Glomerular visceral epithelial cell (primary cell): ENCODE results near the gene MAD1L1.
A peak's percentile ranks its signal among the peaks of the same experiment; 100 is the strongest.

ENCODE experiments used
- DNase-seq: peaks from one replicate; pipeline ENCODE4 v3.0.0-alpha.2; 2016; ENCODE audit errors: extremely low spot score

Gene MAD1L1

DNA sequence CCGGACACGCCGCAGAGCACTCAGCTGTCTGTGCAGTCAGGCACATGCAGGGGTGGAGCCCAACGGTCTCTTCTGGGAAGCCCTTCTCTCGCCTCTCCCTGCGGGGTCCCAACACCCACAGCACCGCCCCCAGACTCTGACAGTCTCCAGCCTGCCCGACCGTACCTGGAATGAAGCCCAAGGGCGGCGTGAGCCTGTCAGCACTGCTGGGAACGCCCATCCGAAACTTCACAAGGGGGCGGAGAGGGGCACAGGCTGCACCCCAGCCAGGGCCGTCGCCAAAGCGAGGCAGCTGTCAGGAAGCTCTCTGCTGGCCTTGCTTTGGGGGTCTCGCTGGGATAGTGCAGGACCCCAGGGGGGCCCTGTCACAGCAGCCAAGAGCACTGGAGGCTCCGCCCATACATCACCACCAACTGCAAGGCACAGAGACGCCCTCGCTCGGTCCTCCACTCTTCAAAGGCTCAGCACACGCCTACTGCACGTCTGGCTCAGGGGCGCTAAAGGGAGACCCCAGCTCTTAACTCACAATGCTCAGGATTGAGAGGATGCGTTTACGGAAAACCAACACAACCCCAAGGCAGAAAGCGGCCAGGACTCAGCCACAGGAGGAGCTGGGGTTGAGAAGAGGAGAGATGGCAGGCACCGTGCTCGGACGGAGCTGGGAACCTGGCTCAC, 30.9 kb downstream of the MAD1L1 start:
- DNase-seq, result no peak

DNA sequence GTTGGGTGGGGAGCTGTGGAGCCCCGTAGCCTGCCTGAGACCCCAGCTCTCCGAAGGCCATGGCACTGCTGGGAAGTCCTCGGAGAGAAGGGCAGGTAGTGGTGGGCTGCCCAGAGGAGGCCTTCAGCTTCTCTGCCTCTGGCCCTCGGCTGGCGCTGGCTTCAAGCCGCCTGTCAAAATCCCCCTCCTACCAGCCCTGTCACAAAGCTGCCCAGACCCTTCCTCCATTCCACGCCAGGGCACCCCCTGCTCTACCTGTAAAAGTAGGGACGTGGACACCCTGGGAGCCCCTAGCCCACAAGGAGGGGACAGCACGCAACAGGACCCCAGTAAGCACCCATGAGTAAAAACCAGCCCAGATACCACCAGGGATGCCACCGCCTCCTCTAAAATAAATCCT, 31.6 kb downstream of the MAD1L1 start:
- no peak for DNase-seq

DNA sequence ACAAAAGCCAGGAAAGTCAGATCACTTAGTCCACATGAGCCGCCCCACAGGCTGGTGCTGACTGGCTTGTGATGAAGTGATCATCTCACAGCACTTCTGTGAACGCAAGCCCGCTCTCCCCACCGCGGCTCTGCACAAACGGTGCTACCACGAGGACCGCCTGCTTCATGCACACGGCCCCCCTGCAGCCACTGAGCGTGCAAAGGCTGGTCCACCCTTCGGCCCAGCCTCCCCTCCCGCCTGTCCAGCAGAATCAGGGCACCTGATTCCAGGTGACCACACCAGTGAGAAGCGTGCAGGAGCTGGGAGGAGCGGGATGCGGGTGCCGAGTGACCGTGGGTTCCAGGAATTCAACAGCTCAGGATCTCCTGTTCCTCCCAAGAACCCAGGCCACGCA, 32.2 kb downstream of the MAD1L1 start:
- no peak for DNase-seq

DNA sequence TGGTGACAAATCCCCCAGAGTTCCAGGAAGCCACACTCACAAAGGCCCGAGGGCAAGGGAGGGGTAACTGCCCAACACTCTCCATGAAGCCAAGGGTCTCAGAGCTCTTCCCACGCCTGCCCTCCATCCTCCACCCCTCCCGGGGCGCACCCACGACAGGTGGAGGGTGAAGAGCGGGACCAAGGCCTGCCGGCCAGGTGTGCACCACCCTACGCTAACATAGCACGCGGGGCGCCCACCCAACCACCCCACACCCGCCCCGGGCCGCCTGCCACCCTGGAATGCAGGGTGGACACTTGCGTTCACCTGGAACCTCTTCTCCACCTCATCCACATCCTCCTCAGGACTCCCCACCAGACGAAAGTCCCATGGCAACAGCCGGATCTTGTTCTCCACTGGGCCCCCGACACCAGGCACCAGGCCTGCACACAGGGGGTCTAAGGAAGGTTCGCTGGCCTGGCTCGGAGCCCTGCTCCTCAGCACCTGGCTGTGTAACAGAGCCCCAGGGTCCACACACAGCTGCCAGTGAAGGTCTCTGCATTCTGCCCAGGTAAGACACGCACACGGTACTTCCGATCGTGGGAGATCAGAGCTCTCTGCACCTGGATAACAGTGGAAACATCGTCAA, 32.7 kb downstream of the MAD1L1 start:
- DNase-seq, result no peak

- no peak for DNase-seq
These were observed 33.2 kb downstream of the MAD1L1 start for GRCh38 chr7:2199528-2199927.

- DNase-seq, result no peak
These were observed 34.0 kb downstream of the MAD1L1 start for GRCh38 chr7:2198760-2199159.

DNA sequence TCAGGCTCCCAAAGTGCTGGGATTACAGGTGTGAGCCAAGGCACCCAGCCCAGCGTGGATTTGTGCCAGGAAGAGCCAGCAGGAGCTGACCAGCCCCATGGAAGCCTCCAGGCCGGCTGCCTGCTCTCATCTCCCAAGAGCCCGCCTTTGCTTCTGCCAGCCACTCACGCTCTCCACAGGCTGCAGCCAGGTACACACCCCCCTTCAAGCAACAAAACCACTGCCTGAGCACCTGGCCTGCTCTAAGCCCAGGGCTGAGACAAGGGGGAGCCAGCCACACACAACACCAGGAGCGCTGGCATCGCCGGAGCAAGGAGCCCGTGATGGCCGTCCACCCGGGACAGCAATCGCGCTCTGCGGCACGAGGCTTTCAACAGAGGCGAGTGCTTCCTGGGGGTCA, 34.5 kb downstream of the MAD1L1 start:
- no peak for DNase-seq

GRCh38 chr7:2197436-2198155, 35.1 kb downstream of the MAD1L1 start:
- no peak for DNase-seq

DNA sequence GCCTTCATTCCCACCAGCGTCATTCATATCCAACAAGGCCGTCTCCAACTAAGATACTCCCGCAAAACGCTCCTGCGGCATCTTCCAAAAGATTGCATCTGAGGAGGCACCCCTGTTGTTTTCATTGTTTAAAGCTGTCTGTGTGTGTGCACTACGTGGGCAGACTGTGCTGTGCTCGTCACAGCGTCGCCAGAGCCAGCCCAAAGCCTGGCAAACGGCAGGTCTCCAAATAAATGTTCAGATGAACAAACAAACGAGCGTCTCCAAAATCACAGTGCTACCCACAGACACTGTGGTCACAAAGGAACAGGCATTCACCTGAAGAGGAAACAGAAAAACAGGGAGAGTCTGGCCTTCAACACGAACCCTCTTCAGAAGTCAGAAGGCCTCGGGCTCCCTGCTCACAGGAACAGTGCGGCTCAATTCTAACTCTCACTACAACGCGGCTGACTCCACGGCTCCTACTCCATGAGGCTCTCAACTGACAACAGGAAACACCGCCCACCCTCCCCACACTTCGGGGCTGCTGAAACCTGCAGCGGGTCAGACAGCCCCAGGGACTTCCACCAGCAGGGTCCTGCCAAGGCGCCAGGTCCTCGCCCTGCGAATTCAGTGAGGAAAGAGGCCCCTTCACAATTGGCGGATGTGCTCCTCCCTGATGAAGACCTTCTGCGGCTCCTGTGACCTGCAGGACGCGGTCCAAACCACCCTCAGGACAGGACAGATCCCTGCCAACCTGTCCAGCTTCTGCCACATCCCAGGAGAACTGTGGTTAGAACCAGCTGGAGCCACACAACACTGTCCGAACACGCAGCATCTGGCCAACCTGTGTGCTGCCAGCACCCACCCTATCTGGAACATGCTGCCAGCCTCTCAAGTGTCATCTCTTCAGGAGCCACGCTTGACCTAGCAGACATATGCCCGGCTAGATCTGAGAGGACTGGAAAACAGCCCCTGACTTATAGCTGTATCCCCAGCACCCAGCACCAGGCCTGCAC, 36.1 kb downstream of the MAD1L1 start:
- no peak for DNase-seq

GRCh38 chr7:2195400-2196246, 37.1 kb downstream of the MAD1L1 start:
- no peak for DNase-seq

GRCh38 chr7:2193575-2194305, 39.0 kb downstream of the MAD1L1 start:
- DNase-seq, result no peak

- no peak for DNase-seq
These were observed 39.8 kb downstream of the MAD1L1 start for GRCh38 chr7:2192831-2193534.

DNA sequence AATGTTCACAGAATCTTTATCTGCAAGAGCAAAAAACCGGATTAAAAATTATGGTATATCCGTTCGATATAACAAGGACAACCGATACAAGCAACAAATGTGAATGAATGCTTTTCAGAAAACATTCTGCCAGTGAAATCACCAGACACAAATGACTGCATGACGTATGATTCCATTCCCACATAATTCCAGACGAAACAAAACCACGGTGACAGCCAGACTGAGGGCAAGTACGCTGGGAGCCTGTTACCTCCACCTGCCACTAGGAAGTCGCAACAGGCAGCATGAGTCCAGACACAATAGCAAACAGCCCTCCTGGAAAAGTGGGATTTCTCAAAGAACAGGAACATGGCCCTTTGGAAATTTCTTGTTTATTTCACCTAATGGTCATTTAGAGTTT, 41.7 kb downstream of the MAD1L1 start:
- DNase-seq, result peak; percentile 6

DNA sequence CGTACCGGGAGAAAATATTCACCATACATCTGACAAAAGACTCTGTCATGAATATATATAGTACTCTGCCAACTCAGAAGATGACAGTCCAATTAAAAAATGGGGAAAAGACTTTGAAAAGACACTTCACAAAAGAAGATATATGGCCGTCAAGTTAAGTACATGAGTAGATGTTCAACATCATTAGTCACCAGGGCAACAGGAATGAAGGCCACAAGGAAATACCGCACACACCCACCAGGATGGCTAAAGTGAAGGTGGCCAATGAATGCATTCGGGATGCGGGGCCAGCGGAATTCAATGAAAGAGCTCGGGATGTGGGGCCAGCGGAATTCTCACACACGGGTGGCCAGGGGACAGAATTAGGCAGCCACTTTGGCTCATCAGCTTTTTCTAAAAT, 42.2 kb downstream of the MAD1L1 start:
- DNase-seq, result peak; percentile 7

GRCh38 chr7:2186166-2186565, 46.6 kb downstream of the MAD1L1 start:
- DNase-seq, result no peak

- DNase-seq, result no peak
These were observed 47.0 kb downstream of the MAD1L1 start for GRCh38 chr7:2185715-2186114.

- DNase-seq, result no peak
These were observed 50.3 kb downstream of the MAD1L1 start for GRCh38 chr7:2182461-2182860.

DNA sequence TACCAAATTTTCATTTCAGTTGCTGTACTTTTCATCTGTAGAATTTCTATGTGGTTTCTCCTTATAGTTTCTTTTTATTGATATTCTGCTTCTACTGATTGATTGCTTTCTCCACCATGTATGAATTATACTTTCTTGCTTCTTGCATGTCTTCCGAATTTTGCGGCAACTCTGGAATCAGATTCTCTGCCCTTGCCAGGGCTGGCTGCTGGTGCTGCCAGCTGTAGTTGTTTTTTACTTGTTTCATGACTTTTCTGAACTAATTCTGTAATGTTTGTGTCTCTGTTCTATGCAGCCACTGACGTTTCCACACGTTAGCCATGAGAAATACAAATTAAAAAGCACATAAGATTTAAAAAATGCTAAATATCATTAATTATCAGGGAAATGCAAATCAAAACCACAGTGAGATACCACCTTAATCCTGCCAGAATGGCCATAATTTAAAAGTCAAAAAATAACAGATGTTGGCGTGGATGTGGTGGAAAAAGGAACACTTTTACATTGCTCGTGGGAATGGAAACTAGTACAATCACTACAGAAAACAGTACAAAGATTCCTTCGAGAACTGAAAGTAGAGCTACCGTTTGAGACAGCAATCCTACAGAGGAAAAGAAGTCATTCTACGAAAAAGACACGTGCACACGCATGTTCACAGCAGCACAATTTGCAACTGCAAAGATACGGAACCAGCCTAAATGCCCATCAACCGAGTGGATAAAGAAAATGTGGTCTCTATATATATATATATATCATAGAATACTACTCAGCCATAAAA, 51.5 kb downstream of the MAD1L1 start:
- no peak for DNase-seq

- no peak for DNase-seq
These were observed 52.7 kb downstream of the MAD1L1 start for GRCh38 chr7:2180081-2180480.
